HEK293 (cell line): ENCODE measurements around the gene KIF18B.

Experiments used
- CTCF ChIA-PET: fragments of 350-600 bp; formaldehyde crosslinking; extraction: SDS; loops from one replicate; lab custom pipeline; 2021; ENCODE audit warnings: antibody characterized with exemption; lab: Yijun Ruan, JAX
- POLR2A ChIA-PET: fragments of 300-600 bp; formaldehyde crosslinking; extraction: SDS; loops from one replicate; lab custom pipeline; 2020; ENCODE audit warnings: antibody characterized with exemption, inconsistent platforms; lab: Yijun Ruan, JAX
- H3K27ac ChIP-seq: fragments of 200-500 bp; sonication (Bioruptor generic); 2 replicates; pipeline ENCODE4 v1.5.1; 2014; ENCODE audit warnings: low read depth, low read length, control low read depth, inconsistent platforms; ENCODE audit errors: extremely low read depth
- H3K36me3 ChIP-seq, 2 experiments: fragments of 200-500 bp in 1 of 2; sonication (Bioruptor generic) in 1 of 2; 1 replicate in 1 of 2; 2 replicates in 1 of 2; pipeline ENCODE4 v1.5.1; 2014 to 2017; ENCODE audit warnings: inconsistent platforms in 2 of 2, low read length in 2 of 2; ENCODE audit not compliant: control insufficient read depth in 2 of 2, insufficient read depth in 1 of 2
- H3K4me1 ChIP-seq: fragments of 200-500 bp; sonication (Bioruptor generic); 2 replicates; pipeline ENCODE4 v1.5.1; 2014; ENCODE audit warnings: mild to moderate bottlenecking, low read length, inconsistent platforms; ENCODE audit not compliant: control insufficient read depth, insufficient read depth
- H3K4me3 ChIP-seq: 2 replicates; pipeline ENCODE4 v1.5.1; 2011; ENCODE audit warnings: low read depth, mild to moderate bottlenecking, control low read depth, low read length, moderate library complexity
- H3K9me3 ChIP-seq: fragments of 200-500 bp; sonication (Bioruptor generic); 2 replicates; pipeline ENCODE4 v1.5.1; 2014; ENCODE audit warnings: low read depth, low read length, inconsistent platforms; ENCODE audit not compliant: control insufficient read depth, insufficient read depth
- GLIS1 ChIP-seq: fragments of 450-650 bp; formaldehyde crosslinking; IDR thresholded peaks from 2 replicates; pipeline ENCODE4 v1.5.1; 2016; ENCODE audit warnings: missing biosample characterization, missing genetic modification characterization
- HOXA7 ChIP-seq: sonication (generic); formaldehyde crosslinking; IDR thresholded peaks from 2 replicates; pipeline ENCODE4 v1.8.1; 2022; ENCODE audit warnings: missing genetic modification reagents, borderline replicate concordance
- HOXD13 ChIP-seq: sonication (generic); formaldehyde crosslinking; IDR thresholded peaks from 2 replicates; pipeline ENCODE4 v1.8.0; 2022; ENCODE audit warnings: missing genetic modification reagents, borderline replicate concordance
- KLF10 ChIP-seq: fragments of 450-650 bp; IDR thresholded peaks from 2 replicates; pipeline ENCODE4 v1.5.1; 2018; ENCODE audit warnings: missing biosample characterization, mild to moderate bottlenecking, missing genetic modification characterization
- KLF7 ChIP-seq: fragments of 450-650 bp; formaldehyde crosslinking; IDR thresholded peaks from 2 replicates; pipeline ENCODE4 v1.5.1; 2016; ENCODE audit warnings: missing biosample characterization, missing genetic modification characterization, borderline replicate concordance
- MEIS1 ChIP-seq: sonication (generic); formaldehyde crosslinking; IDR thresholded peaks from 2 replicates; pipeline ENCODE4 v1.8.1; 2022; ENCODE audit warnings: missing genetic modification reagents, mild to moderate bottlenecking, borderline replicate concordance
- MYNN ChIP-seq: fragments of 450-650 bp; formaldehyde crosslinking; IDR thresholded peaks from 2 replicates; pipeline ENCODE4 v1.5.1; 2016; ENCODE audit warnings: missing biosample characterization, missing genetic modification characterization, borderline replicate concordance
- MZF1 ChIP-seq: fragments of 450-650 bp; formaldehyde crosslinking; IDR thresholded peaks from 2 replicates; pipeline ENCODE4 v1.5.1; 2017; ENCODE audit warnings: missing biosample characterization, missing genetic modification characterization, borderline replicate concordance
- PBX3 ChIP-seq: sonication (generic); formaldehyde crosslinking; IDR thresholded peaks from 2 replicates; pipeline ENCODE4 v1.8.1; 2022; ENCODE audit warnings: mild to moderate bottlenecking, moderate library complexity, missing genetic modification reagents
- REPIN1 ChIP-seq: fragments of 450-650 bp; formaldehyde crosslinking; IDR thresholded peaks from 2 replicates; pipeline ENCODE4 v1.5.1; 2017; ENCODE audit warnings: missing biosample characterization, missing genetic modification characterization, low read depth
- SP2 ChIP-seq: fragments of 450-650 bp; formaldehyde crosslinking; IDR thresholded peaks from 2 replicates; pipeline ENCODE4 v1.5.1; 2016; ENCODE audit warnings: missing biosample characterization, missing genetic modification characterization
- SP3 ChIP-seq: fragments of 450-650 bp; formaldehyde crosslinking; IDR thresholded peaks from 2 replicates; pipeline ENCODE4 v1.5.1; 2016; ENCODE audit warnings: missing biosample characterization, missing genetic modification characterization
- TRIM28 ChIP-seq: IDR thresholded peaks from 2 replicates; pipeline ENCODE4 v1.6.1; 2011; ENCODE audit warnings: low read length, control low read depth, borderline replicate concordance
- TSHZ1 ChIP-seq: fragments of 450-650 bp; formaldehyde crosslinking; IDR thresholded peaks from 2 replicates; pipeline ENCODE4 v1.5.1; 2016; ENCODE audit warnings: missing biosample characterization, missing genetic modification characterization, borderline replicate concordance
- YY2 ChIP-seq: fragments of 450-650 bp; formaldehyde crosslinking; IDR thresholded peaks from 2 replicates; pipeline ENCODE4 v1.5.1; 2016; ENCODE audit warnings: missing biosample characterization, missing genetic modification characterization
- ZBTB48 ChIP-seq: fragments of 450-650 bp; formaldehyde crosslinking; IDR thresholded peaks from 2 replicates; pipeline ENCODE4 v1.5.1; 2016; ENCODE audit warnings: missing biosample characterization, missing genetic modification characterization
- ZBTB6 ChIP-seq: fragments of 450-650 bp; formaldehyde crosslinking; IDR thresholded peaks from 2 replicates; pipeline ENCODE4 v1.5.1; 2017; ENCODE audit warnings: missing biosample characterization, missing genetic modification characterization
- ZBTB8A ChIP-seq: fragments of 450-650 bp; formaldehyde crosslinking; IDR thresholded peaks from 2 replicates; pipeline ENCODE4 v1.5.1; 2016; ENCODE audit warnings: missing biosample characterization, missing genetic modification characterization
- ZFP41 ChIP-seq: fragments of 450-650 bp; formaldehyde crosslinking; IDR thresholded peaks from 2 replicates; pipeline ENCODE4 v1.5.1; 2016; ENCODE audit warnings: missing biosample characterization, missing genetic modification characterization, borderline replicate concordance
- ZNF19 ChIP-seq: fragments of 450-650 bp; formaldehyde crosslinking; IDR thresholded peaks from 2 replicates; pipeline ENCODE4; 2016; ENCODE audit warnings: missing biosample characterization, missing genetic modification characterization, low read depth
- ZNF202 ChIP-seq: fragments of 450-650 bp; formaldehyde crosslinking; IDR thresholded peaks from 2 replicates; pipeline ENCODE4 v1.5.1; 2016; ENCODE audit warnings: missing biosample characterization, missing genetic modification characterization, borderline replicate concordance
- ZNF214 ChIP-seq: fragments of 450-650 bp; formaldehyde crosslinking; IDR thresholded peaks from 2 replicates; pipeline ENCODE4 v1.5.1; 2017; ENCODE audit warnings: missing biosample characterization, mild to moderate bottlenecking, missing genetic modification characterization, borderline replicate concordance
- ZNF248 ChIP-seq: fragments of 450-650 bp; formaldehyde crosslinking; IDR thresholded peaks from 2 replicates; pipeline ENCODE4 v1.5.1; 2017; ENCODE audit warnings: missing biosample characterization, missing genetic modification characterization
- ZNF324 ChIP-seq: fragments of 450-650 bp; formaldehyde crosslinking; IDR thresholded peaks from 2 replicates; pipeline ENCODE4 v1.5.1; 2016; ENCODE audit warnings: missing biosample characterization, missing genetic modification characterization
- ZNF335 ChIP-seq: fragments of 450-650 bp; formaldehyde crosslinking; conservative IDR thresholded peaks from 2 replicates; pipeline ENCODE4 v1.5.1; 2016; ENCODE audit warnings: missing biosample characterization, missing genetic modification characterization
- ZNF362 ChIP-seq: fragments of 450-650 bp; formaldehyde crosslinking; IDR thresholded peaks from 2 replicates; pipeline ENCODE4 v1.5.1; 2016; ENCODE audit warnings: missing biosample characterization, missing genetic modification characterization
- ZNF558 ChIP-seq: fragments of 450-650 bp; formaldehyde crosslinking; IDR thresholded peaks from 2 replicates; pipeline ENCODE4 v1.5.1; 2016; ENCODE audit warnings: missing biosample characterization, missing genetic modification characterization
- ZNF610 ChIP-seq: fragments of 450-650 bp; formaldehyde crosslinking; IDR thresholded peaks from 2 replicates; pipeline ENCODE4 v1.5.1; 2016; ENCODE audit warnings: missing biosample characterization, missing genetic modification characterization, borderline replicate concordance
- ZNF626 ChIP-seq: fragments of 450-650 bp; sonication (Bioruptor Pico); formaldehyde crosslinking; IDR thresholded peaks from 2 replicates; pipeline ENCODE4 v1.5.1; 2018; ENCODE audit warnings: missing biosample characterization, missing genetic modification characterization, inconsistent platforms
- ZNF837 ChIP-seq: fragments of 450-650 bp; formaldehyde crosslinking; IDR thresholded peaks from 2 replicates; pipeline ENCODE4 v1.5.1; 2016; ENCODE audit warnings: missing biosample characterization, missing genetic modification characterization
- ZNF843 ChIP-seq: fragments of 450-650 bp; formaldehyde crosslinking; IDR thresholded peaks from 2 replicates; pipeline ENCODE4 v1.5.1; 2016; ENCODE audit warnings: missing biosample characterization, missing genetic modification characterization

KIF18B gene

GRCh38 chr17:44983563-44983962 is 36.0 kb upstream of the KIF18B start:
- H3K36me3 ChIP-seq, result no peaks in the 10 kb centered on the region
- no peaks in the 10 kb centered on the region for H3K9me3 ChIP-seq
- peaks cover 5% of the 10 kb centered on the region; the same call in 1 of the 2 replicates for H3K4me1 ChIP-seq
- CTCF ChIA-PET, result interaction anchor here (0.6 kb wide), 2 partner anchors 21 to 145 kb away, joined by 3 read pairs; no protein-coding TSS in a partner anchor
- POLR2A ChIA-PET, result interaction anchor here (0.6 kb wide), 1 partner anchor 274 kb away, joined by 3 read pairs; no protein-coding TSS in a partner anchor
- H3K4me3 ChIP-seq, result no peak overlapping the region
- H3K27ac ChIP-seq, result no peak overlapping the region
- no peak for TF ChIP-seq HOXD13 (CRISPR knock-in tag)
- TF ChIP-seq ZNF202, result no peak
- TF ChIP-seq ZNF324 (tag by site-specific recombination), result no peak
- no peak for TF ChIP-seq ZBTB8A (tag by site-specific recombination)
- TF ChIP-seq ZBTB6 (tag by site-specific recombination), result no peak
- TF ChIP-seq ZNF837 (tag by site-specific recombination), result no peak
- TF ChIP-seq ZBTB48 (tag by site-specific recombination), result no peak
- no peak for TF ChIP-seq MYNN (tag by site-specific recombination)
- no peak for TF ChIP-seq SP2 (tag by site-specific recombination)
- no peak for TF ChIP-seq ZNF248
- TF ChIP-seq ZFP41, result no peak
- TF ChIP-seq KLF10, result no peak
- no peak for TF ChIP-seq HOXA7
- no peak for TF ChIP-seq MEIS1
- TF ChIP-seq, all 188 proteins: peak for 0

- POLR2A ChIA-PET, result no interaction called here
- Histone ChIP-seq H3K9me3 (no peaks in the 10 kb centered on the region), H3K36me3 (no peaks in the 10 kb centered on the region), H3K4me3 (no peak overlapping the region), H3K4me1 (peaks cover 5% of the 10 kb centered on the region; the same call in 1 of the 2 replicates), H3K27ac (no peak overlapping the region)
- CTCF ChIA-PET, result interaction anchor here (1.2 kb wide), 1 partner anchor 20 kb away, joined by 4 read pairs; no protein-coding TSS in a partner anchor
- no peak for TF ChIP-seq ZNF362
- TF ChIP-seq ZNF335 (tag by site-specific recombination), result no peak
- TF ChIP-seq ZNF19 (tag by site-specific recombination), result no peak
- TF ChIP-seq REPIN1 (tag by site-specific recombination), result no peak
- no peak for TF ChIP-seq ZNF214 (tag by site-specific recombination)
- no peak for TF ChIP-seq SP2 (tag by site-specific recombination)
- no peak for TF ChIP-seq SP3 (tag by site-specific recombination)
- TF ChIP-seq TRIM28, result no peak
- peak; percentile 54; the same call in 1 of the 2 replicates for TF ChIP-seq YY2 (tag by site-specific recombination)
- TF ChIP-seq PBX3 (CRISPR knock-in tag), result no peak
- TF ChIP-seq MZF1 (tag by site-specific recombination), result no peak
- TF ChIP-seq ZNF610 (tag by site-specific recombination), result no peak
- TF ChIP-seq TSHZ1 (tag by site-specific recombination), result no peak
- no peak for TF ChIP-seq GLIS1 (tag by site-specific recombination)
- TF ChIP-seq ZNF626 (tag by site-specific recombination), result no peak
- TF ChIP-seq ZNF843 (tag by site-specific recombination), result no peak
- no peak for TF ChIP-seq ZNF558
- no peak for TF ChIP-seq KLF7
These were observed 34.6 kb upstream of the KIF18B start for GRCh38 chr17:44982113-44982702.
